ENCODE data around the gene COL28A1.
"Not testable (repeated sequence)": the region's sequence is repeated elsewhere in the genome, so short reads cannot be mapped to it uniquely, and the experiment has no call there.

COL28A1 gene

GRCh38 chr7:7516156-7516555 is 19.5 kb downstream of the COL28A1 start:
- no peak for DNase-seq

- no peak for DNase-seq
Observed at GRCh38 chr7:7512861-7513597, 22.6 kb downstream of the COL28A1 start.

- no peak for DNase-seq
Observed at GRCh38 chr7:7510794-7511193, 24.9 kb downstream of the COL28A1 start.

GRCh38 chr7:7505915-7506314 is 29.8 kb downstream of the COL28A1 start:
- DNase-seq, result no peak

- DNase-seq, result no peak
Observed at GRCh38 chr7:7504910-7505704, 30.6 kb downstream of the COL28A1 start.

GRCh38 chr7:7499892-7500291 is 35.8 kb downstream of the COL28A1 start:
- DNase-seq, result no peak

GRCh38 chr7:7498856-7499255 is 36.8 kb downstream of the COL28A1 start:
- peak; percentile 65 for DNase-seq

GRCh38 chr7:7496311-7496710 is 39.4 kb downstream of the COL28A1 start:
- no peak for DNase-seq

- no peak for DNase-seq
Observed at GRCh38 chr7:7495171-7495570, 40.5 kb downstream of the COL28A1 start.

GRCh38 chr7:7491044-7491443 is 44.6 kb downstream of the COL28A1 start:
- DNase-seq, result no peak

GRCh38 chr7:7490003-7490402 is 45.7 kb downstream of the COL28A1 start:
- DNase-seq, result no peak

GRCh38 chr7:7489546-7489945 is 46.1 kb downstream of the COL28A1 start:
- DNase-seq, result no peak

- DNase-seq, result no peak
Observed at GRCh38 chr7:7486362-7486761, 49.3 kb downstream of the COL28A1 start.

- DNase-seq, result no peak
Observed at GRCh38 chr7:7484072-7484471, 51.6 kb downstream of the COL28A1 start.

GRCh38 chr7:7481802-7482201 is 53.9 kb downstream of the COL28A1 start:
- no peak for DNase-seq

- no peak for DNase-seq
Observed at GRCh38 chr7:7479275-7479805, 56.3 kb downstream of the COL28A1 start.

- DNase-seq, result no peak
Observed at GRCh38 chr7:7478569-7478968, 57.1 kb downstream of the COL28A1 start.

GRCh38 chr7:7477641-7478040 is 58.0 kb downstream of the COL28A1 start:
- DNase-seq, result not testable (repeated sequence)

GRCh38 chr7:7476381-7476780 is 59.3 kb downstream of the COL28A1 start:
- DNase-seq, result no peak

GRCh38 chr7:7475601-7476000 is 60.1 kb downstream of the COL28A1 start:
- DNase-seq, result no peak

- DNase-seq, result no peak
Observed at GRCh38 chr7:7474436-7474835, 61.2 kb downstream of the COL28A1 start.

- DNase-seq, result not testable (repeated sequence)
Observed at GRCh38 chr7:7464991-7465765, 70.5 kb downstream of the COL28A1 start.

- no peak for DNase-seq
Observed at GRCh38 chr7:7454000-7454399, 81.7 kb downstream of the COL28A1 start.
